H1 (cell line): Measurements from ENCODE around the gene ATF7IP2.

ENCODE experiments used
- CTCF ChIP-seq, 3 experiments: IDR thresholded peaks; 1 replicate in 2 of 3; 2 replicates in 1 of 3; pipeline versions ENCODE4 v1.5.1 to v1.6.1; 2011; ENCODE audit warnings: low read length in 3 of 3, mild to moderate bottlenecking in 3 of 3, inconsistent platforms in 2 of 3, low read depth in 1 of 3, moderate library complexity in 1 of 3; ENCODE audit not compliant: insufficient read depth in 1 of 3; ENCODE audit errors: control extremely low read depth in 1 of 3
- GABPA ChIP-seq: IDR thresholded peaks from 2 replicates; pipeline ENCODE4 v1.6.1; 2011; ENCODE audit warnings: mild to moderate bottlenecking, low read length, moderate library complexity, borderline replicate concordance; ENCODE audit not compliant: insufficient read depth
- NANOG ChIP-seq: IDR thresholded peaks from 2 replicates; pipeline ENCODE4 v1.6.1; 2011; ENCODE audit warnings: low read length, low read depth, mild to moderate bottlenecking, inconsistent platforms; ENCODE audit not compliant: insufficient read depth, poor library complexity, severe bottlenecking
- POLR2A ChIP-seq, 2 experiments: IDR thresholded peaks; 1 replicate in 1 of 2; 2 replicates in 1 of 2; pipeline ENCODE4 v1.6.1; 2011; ENCODE audit warnings: low read depth in 2 of 2, low read length in 2 of 2, mild to moderate bottlenecking in 2 of 2; ENCODE audit errors: control extremely low read depth in 1 of 2
- RAD21 ChIP-seq, 2 experiments: IDR thresholded peaks in 1 of 2; conservative IDR thresholded peaks in 1 of 2; 2 replicates each; pipeline ENCODE4 v1.6.1; 2011; ENCODE audit warnings: low read depth in 2 of 2, low read length in 2 of 2, improper control_type of control experiment in 1 of 2, inconsistent platforms in 1 of 2, mild to moderate bottlenecking in 1 of 2, moderate library complexity in 1 of 2
- RFX5 ChIP-seq: IDR thresholded peaks from 2 replicates; pipeline ENCODE4 v1.6.1; 2011; ENCODE audit warnings: low read depth, low read length, improper control_type of control experiment, borderline replicate concordance
- SAP30 ChIP-seq: fragments of 300-600 bp; sonication (generic); IDR thresholded peaks from 2 replicates; pipeline ENCODE4 v1.7.1; 2012; ENCODE audit warnings: low read length, moderate library complexity, mild to moderate bottlenecking, inconsistent platforms; ENCODE audit not compliant: insufficient read depth, insufficient replicate concordance
- USF2 ChIP-seq: IDR thresholded peaks from 2 replicates; pipeline ENCODE4 v1.6.1; 2011; ENCODE audit warnings: low read length, improper control_type of control experiment
- YY1 ChIP-seq: IDR thresholded peaks from 2 replicates; pipeline ENCODE4 v1.6.1; 2011; ENCODE audit warnings: low read depth, mild to moderate bottlenecking, low read length

- TF ChIP-seq SAP30 (no peak), GABPA (no peak), RFX5 (no peak), POLR2A (IDR thresholded peaks at IDR 0.05; ENCODE audit: control extremely low read depth in 1 of 2, low read depth in 2 of 2, low read length in 2 of 2) (no peak), NANOG (no peak), USF2 (no peak), CTCF (IDR thresholded peaks at IDR 0.05; ENCODE audit: control extremely low read depth in 1 of 3, insufficient read depth in 1 of 3, low read depth in 1 of 3, low read length in 3 of 3) (no peak), RAD21 (IDR thresholded peaks at IDR 0.05 in 1 of 2, conservative IDR thresholded peaks at IDR 0.05 in 1 of 2; ENCODE audit: low read depth in 2 of 2, low read length in 2 of 2) (no peak), YY1 (no peak)
Observed at GRCh38 chr16:10465821-10466220, 80.0 kb downstream of the ATF7IP2 start.
